Measurements from ENCODE around the gene RSU1. TPM values are rescaled to one million over a fixed set of nuclear protein-coding genes. Genes with fewer than 3 reads are reported as not detected.

RSU1 gene
- total and polyA plus RNA-seq, 2 donors (not counting 3 experiments of a cell fraction or from before 2014, with no cell fraction given) = 80.2 to 104 TPM

- FAIRE-seq = no peak
- no peak for DNase-seq (ENCODE audit: low read depth, low spot score)
- POLR2A ChIA-PET = no interaction called here
- CTCF ChIA-PET = interaction anchor here (0.7 kb wide), 1 partner anchor 850 kb away, joined by 3 read pairs; no protein-coding TSS in a partner anchor
- intact Hi-C loops (cut with micrococcal nuclease) = no loop called here
- Histone ChIP-seq H3K27me3 (ENCODE audit: control insufficient read depth in 2 of 2, insufficient read depth in 2 of 2, low read length in 2 of 2) (no peaks in the 10 kb centered on the region), H3K9me1 (replicated peaks; ENCODE audit: control insufficient read depth, extremely low read depth, insufficient read depth, low read length) (no peaks in the 10 kb centered on the region), H3K9ac (replicated peaks; ENCODE audit: extremely low read depth, insufficient read depth, low read length) (no peak overlapping the region), H3K79me2 (ENCODE audit: control insufficient read depth, insufficient read depth, low read length) (no peaks in the 10 kb centered on the region), H3K9me3 (replicated peaks; ENCODE audit: control insufficient read depth, insufficient read depth, low read length) (no peaks in the 10 kb centered on the region), H2AFZ (ENCODE audit: low read depth, low read length) (no peak overlapping the region), H3K27ac (ENCODE audit: insufficient read depth, low read depth, low read length) (no peak overlapping the region), H3K4me1 (ENCODE audit: control insufficient read depth, extremely low read depth, insufficient read depth, low read length) (no peaks in the 10 kb centered on the region), H3K36me3 (ENCODE audit: control insufficient read depth in 2 of 2, extremely low read depth in 1 of 2, insufficient read depth in 2 of 2, low read length in 2 of 2) (peaks cover 0 to 2% of the 10 kb centered on the region in 2 experiments), H3K4me2 (ENCODE audit: insufficient read depth, low read length) (no peak overlapping the region), H3K4me3 (replicated peaks in 1 of 3; ENCODE audit: insufficient read depth in 1 of 3, low read depth in 1 of 3, low read length in 3 of 3) (no peak overlapping the region), H4K20me1 (replicated peaks; ENCODE audit: control insufficient read depth, extremely low read depth, insufficient read depth, low read length) (no peaks in the 10 kb centered on the region)
- BruUV-seq (replicated peaks) = no TSS peak
- no peak for TF ChIP-seq POLR2A (IDR thresholded peaks at IDR 0.05; ENCODE audit: low read depth, low read length)
- no peak for TF ChIP-seq JUN (IDR thresholded peaks at IDR 0.05; ENCODE audit: borderline replicate concordance, insufficient read depth, insufficient read length, low read depth)
- no peak for TF ChIP-seq EZH2 (IDR thresholded peaks at IDR 0.05; ENCODE audit: borderline replicate concordance, low read depth, low read length, severe bottlenecking)
- no peak for TF ChIP-seq MAX (IDR thresholded peaks at IDR 0.05; ENCODE audit: insufficient read depth, insufficient read length)
- TF ChIP-seq MYC (IDR thresholded peaks at IDR 0.05; ENCODE audit: low read depth, low read length) = no peak
- TF ChIP-seq POLR2AphosphoS5 (IDR thresholded peaks at IDR 0.05; ENCODE audit: insufficient read depth, low read depth, low read length) = no peak
- TF ChIP-seq GATA2 (IDR thresholded peaks at IDR 0.05; ENCODE audit: insufficient read depth, insufficient read length, low read depth, low read length) = no peak
- TF ChIP-seq FOS (IDR thresholded peaks at IDR 0.05; ENCODE audit: borderline replicate concordance, insufficient read depth, low read length) = no peak
- TF ChIP-seq, protein P1, sequence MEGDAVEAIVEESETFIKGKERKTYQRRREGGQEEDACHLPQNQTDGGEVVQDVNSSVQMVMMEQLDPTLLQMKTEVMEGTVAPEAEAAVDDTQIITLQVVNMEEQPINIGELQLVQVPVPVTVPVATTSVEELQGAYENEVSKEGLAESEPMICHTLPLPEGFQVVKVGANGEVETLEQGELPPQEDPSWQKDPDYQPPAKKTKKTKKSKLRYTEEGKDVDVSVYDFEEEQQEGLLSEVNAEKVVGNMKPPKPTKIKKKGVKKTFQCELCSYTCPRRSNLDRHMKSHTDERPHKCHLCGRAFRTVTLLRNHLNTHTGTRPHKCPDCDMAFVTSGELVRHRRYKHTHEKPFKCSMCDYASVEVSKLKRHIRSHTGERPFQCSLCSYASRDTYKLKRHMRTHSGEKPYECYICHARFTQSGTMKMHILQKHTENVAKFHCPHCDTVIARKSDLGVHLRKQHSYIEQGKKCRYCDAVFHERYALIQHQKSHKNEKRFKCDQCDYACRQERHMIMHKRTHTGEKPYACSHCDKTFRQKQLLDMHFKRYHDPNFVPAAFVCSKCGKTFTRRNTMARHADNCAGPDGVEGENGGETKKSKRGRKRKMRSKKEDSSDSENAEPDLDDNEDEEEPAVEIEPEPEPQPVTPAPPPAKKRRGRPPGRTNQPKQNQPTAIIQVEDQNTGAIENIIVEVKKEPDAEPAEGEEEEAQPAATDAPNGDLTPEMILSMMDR (IDR thresholded peaks at IDR 0.05; ENCODE audit: extremely low read depth in 1 of 2, insufficient read depth in 1 of 2, low read depth in 1 of 2, low read length in 2 of 2) = no peak
- dilution Hi-C loops (cut with MboI; ENCODE audit: extremely low pct_ligation_motif_present, low sequenced_read_pairs) = no loop called here
Measured at GRCh38 chr10:16752099-16752498, 65.1 kb downstream of the RSU1 start.
